Pancreas (tissue), 10 donors: ENCODE results near the gene AKAP6. TPM values are rescaled to one million over a fixed set of nuclear protein-coding genes. Genes with fewer than 3 reads are reported as not detected.
A peak's percentile ranks its signal among the peaks of the same experiment; 100 is the strongest.

Experiments
- ATAC-seq, 4 donors: fragments of 200-7000 bp; cut with Tn5 transposase; one replicate each; pipeline versions ENCODE4 v1.8.0 to v1.9.1; 2020; ENCODE audit warnings: mild to moderate bottlenecking in 4 of 4, moderate library complexity in 4 of 4
- DNase-seq, 6 donors: peaks; one replicate each; pipeline ENCODE4 v3.0.0-alpha.2; 2020
- FAIRE-seq: peaks from 2 replicates; lab custom pipeline; 2012; peaks lifted over from hg19 to GRCh38; lab: Jason Lieb, UNC
- H3K27ac ChIP-seq, 4 donors: fragments of 200-600 bp; sonication (generic); 1 replicate in 3 of 4; 2 replicates in 1 of 4; pipeline versions ENCODE4 v1.5.0 to v1.8.0; 2020
- H3K27me3 ChIP-seq, 4 donors: fragments of 200-600 bp; one replicate each; pipeline ENCODE4 v1.8.0; 2021
- H3K36me3 ChIP-seq, 3 donors: fragments of 200-600 bp; sonication (generic) in 1 of 3; one replicate each; pipeline versions ENCODE4 v1.5.0 to v1.8.0; 2020 to 2021
- H3K4me1 ChIP-seq, 3 donors: fragments of 200-600 bp; one replicate each; pipeline ENCODE4 v1.8.0; 2021
- H3K4me3 ChIP-seq, 4 donors: fragments of 200-600 bp; sonication (generic) in 2 of 4; one replicate each; pipeline versions ENCODE4 v1.5.0 to v1.8.0; 2020 to 2021
- H3K9me3 ChIP-seq, 4 donors: fragments of 200-600 bp; one replicate each; pipeline ENCODE4 v1.8.0; 2021
- WGBS, 2 donors: extraction: QIAGEN DNeasy Blood & Tissue Kit; methylation state at CpG; one replicate each; pipeline ENCODE4 v1.1.7; 2013; 5-methylcytosine and 5-hydroxymethylcytosine counted together
- intact Hi-C, 3 donors: fragments of 100-400 bp; cut with DNase I; formaldehyde crosslinking; loops; one replicate each; pipeline versions ENCODE4 v1.11.1 to v1.14.2; 2022
- polyA plus RNA-seq, 2 donors: library from polyadenylated mRNA; stranded (reverse); fragments of 200-250 nt; gene quantifications; one replicate each; pipeline ENCODE4 v1.2.3, GENCODE V29; 2013
- total RNA-seq, 6 donors: library from RNA; stranded (reverse); fragmentation: NEBNext Ultra II Directional in 4 of 6; extraction: Animal tissue kit (Norgen Biotek cat#: 25700) in 4 of 6; gene quantifications; one replicate each; pipeline versions ENCODE4 v1.2.1 to v1.2.4, GENCODE V29; 2021 to 2023
- TF ChIP-seq, protein P1 (sequence below), 4 donors: fragments of 200-600 bp; sonication (generic) in 3 of 4; IDR thresholded peaks; one replicate each; pipeline versions ENCODE4 v1.5.0 to v1.8.0; 2021; ENCODE audit warnings: antibody characterized with exemption in 4 of 4
- donor health status: healthy with polysubstance abuse.
- donor health status: DM: no; HTN: no; CAD: no; lungs with moderate emphysema.
- donor health status: DM: no; HTN: no; CAD: no.
- donor health status: control.
- donor health status: control.
- donor health status: Bipolar disorder and iron deficiency.
- donor health status: DM: yes; HTN: yes; CAD: no.
- donor health status: DM: no; HTN: no; CAD: no.
- donor health status: DM: no; HTN: no; CAD: no.
- donor health status: DM: yes; HTN: yes; CAD: no.

Gene AKAP6
- total and polyA plus RNA-seq, 8 donors, result 0.34 to 2.2 (median 1.8) TPM

DNA sequence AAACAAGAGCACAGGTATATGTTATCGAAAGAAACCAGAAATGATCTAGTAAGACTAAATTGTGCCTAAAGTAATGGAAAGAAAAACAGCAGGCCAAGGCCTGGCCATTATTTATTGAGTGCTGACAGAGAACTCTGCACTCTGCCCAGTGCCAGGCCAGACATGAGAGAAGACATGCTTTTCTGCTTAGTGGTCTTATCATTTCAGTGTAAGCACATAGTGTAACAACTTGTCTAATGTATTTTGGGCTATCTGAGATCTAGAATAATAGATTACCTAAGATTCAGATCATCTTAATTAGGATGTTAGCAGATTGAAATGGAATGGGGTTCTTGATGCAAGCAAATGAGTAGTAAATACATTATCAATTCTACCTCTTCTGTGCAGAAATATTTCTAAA, 278.3 kb downstream of the AKAP6 start:
- Histone ChIP-seq H3K4me3 (no peak overlapping the region), H3K36me3 (no peaks in the 10 kb centered on the region), H3K27ac (no peak overlapping the region), H3K4me1 (no peaks in the 10 kb centered on the region), H3K27me3 (no peaks in the 10 kb centered on the region), H3K9me3 (no peaks in the 10 kb centered on the region)
- intact Hi-C loops, result no loop called here
- DNase-seq (no peak), FAIRE-seq (no peak), ATAC-seq (no peak)
- 80 to 84% methylated on average over 1 of the region's 1 CpG for WGBS, 2 donors
- TF ChIP-seq, protein P1, sequence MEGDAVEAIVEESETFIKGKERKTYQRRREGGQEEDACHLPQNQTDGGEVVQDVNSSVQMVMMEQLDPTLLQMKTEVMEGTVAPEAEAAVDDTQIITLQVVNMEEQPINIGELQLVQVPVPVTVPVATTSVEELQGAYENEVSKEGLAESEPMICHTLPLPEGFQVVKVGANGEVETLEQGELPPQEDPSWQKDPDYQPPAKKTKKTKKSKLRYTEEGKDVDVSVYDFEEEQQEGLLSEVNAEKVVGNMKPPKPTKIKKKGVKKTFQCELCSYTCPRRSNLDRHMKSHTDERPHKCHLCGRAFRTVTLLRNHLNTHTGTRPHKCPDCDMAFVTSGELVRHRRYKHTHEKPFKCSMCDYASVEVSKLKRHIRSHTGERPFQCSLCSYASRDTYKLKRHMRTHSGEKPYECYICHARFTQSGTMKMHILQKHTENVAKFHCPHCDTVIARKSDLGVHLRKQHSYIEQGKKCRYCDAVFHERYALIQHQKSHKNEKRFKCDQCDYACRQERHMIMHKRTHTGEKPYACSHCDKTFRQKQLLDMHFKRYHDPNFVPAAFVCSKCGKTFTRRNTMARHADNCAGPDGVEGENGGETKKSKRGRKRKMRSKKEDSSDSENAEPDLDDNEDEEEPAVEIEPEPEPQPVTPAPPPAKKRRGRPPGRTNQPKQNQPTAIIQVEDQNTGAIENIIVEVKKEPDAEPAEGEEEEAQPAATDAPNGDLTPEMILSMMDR (IDR thresholded peaks at IDR 0.05), result no peak

DNA sequence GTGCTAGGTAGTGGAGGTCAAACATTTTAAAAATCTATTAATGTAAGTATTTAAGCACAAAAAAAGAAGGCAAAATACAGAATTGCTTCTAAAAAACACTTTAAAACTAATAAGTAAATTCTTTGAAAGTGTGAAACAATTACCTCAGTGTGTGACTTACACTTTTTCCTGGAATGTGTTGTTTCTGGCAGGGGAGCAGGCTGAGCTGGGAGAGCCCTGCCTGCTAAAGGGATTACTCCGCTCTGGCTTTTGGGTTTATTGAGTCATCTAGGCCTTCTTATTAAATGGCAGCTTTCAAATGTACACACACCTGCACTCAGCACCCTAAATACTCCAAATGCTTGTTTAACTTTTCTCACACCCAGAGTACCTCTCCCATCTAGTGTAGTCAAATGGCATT, 279.8 kb downstream of the AKAP6 start:
- DNase-seq (no peak), FAIRE-seq (no peak), ATAC-seq (peak in 1 of 4 donors; percentile 46)
- Histone ChIP-seq H3K4me3 (no peak overlapping the region), H3K36me3 (no peaks in the 10 kb centered on the region), H3K27me3 (no peaks in the 10 kb centered on the region), H3K27ac (no peak overlapping the region), H3K9me3 (no peaks in the 10 kb centered on the region), H3K4me1 (no peaks in the 10 kb centered on the region)
- WGBS, 2 donors, result 85 to 88% methylated on average over 1 of the region's 1 CpG
- intact Hi-C loops, result no loop called here
- TF ChIP-seq, protein P1 (IDR thresholded peaks at IDR 0.05), result no peak

GRCh38 chr14:32609388-32609787, 280.3 kb downstream of the AKAP6 start:
- FAIRE-seq, result no peak
- 89 to 90% methylated on average over 3 of the region's 3 CpGs for WGBS, 2 donors

GRCh38 chr14:32611752-32612151, 282.7 kb downstream of the AKAP6 start:
- no peak for FAIRE-seq
- Histone ChIP-seq H3K4me1 (no peaks in the 10 kb centered on the region), H3K4me3 (no peak overlapping the region), H3K27ac (no peak overlapping the region), H3K36me3 (no peaks in the 10 kb centered on the region), H3K27me3 (no peaks in the 10 kb centered on the region), H3K9me3 (no peaks in the 10 kb centered on the region)
- TF ChIP-seq, protein P1 (IDR thresholded peaks at IDR 0.05), result no peak
- intact Hi-C loops, result no loop called here
- DNase-seq, result no peak
- WGBS, 2 donors, result 91 to 100% methylated on average over 1 of the region's 1 CpG
- ATAC-seq, result peak in 2 of 4 donors; percentile 30 to 52

More at GRCh38 chr14:32609388-32609787, 280.3 kb downstream of the AKAP6 start:
- ATAC-seq (no peak), DNase-seq (no peak)
- Histone ChIP-seq H3K27ac (no peak overlapping the region), H3K4me3 (no peak overlapping the region), H3K27me3 (no peaks in the 10 kb centered on the region), H3K36me3 (no peaks in the 10 kb centered on the region), H3K4me1 (no peaks in the 10 kb centered on the region), H3K9me3 (no peaks in the 10 kb centered on the region)
- intact Hi-C loops, result no loop called here
- TF ChIP-seq, protein P1 (IDR thresholded peaks at IDR 0.05), result no peak

DNA sequence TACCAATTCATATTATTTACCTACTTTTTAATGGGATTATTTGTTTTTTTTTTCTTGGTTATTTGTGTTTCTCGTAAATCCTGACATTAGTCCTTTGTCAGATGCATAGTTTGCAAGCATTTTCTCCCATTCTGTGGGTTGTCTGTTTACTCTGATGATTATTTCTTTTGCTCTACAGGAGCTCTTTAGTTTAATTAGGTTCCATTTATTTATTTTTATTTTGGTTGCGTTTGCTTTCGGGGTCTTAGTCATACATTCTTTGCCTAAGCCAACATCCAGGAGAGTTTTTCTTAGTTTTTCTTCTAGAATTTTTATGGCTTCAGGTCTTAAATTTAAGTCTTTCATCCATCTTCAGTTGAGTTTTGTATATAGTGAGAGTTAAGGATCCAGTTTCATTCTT, 289.9 kb downstream of the AKAP6 start:
- 87 to 95% methylated on average over 3 of the region's 3 CpGs for WGBS, 2 donors
- no peaks in the 10 kb centered on the region for H3K36me3 ChIP-seq
- intact Hi-C loops, result no loop called here
- FAIRE-seq, result no peak
- H3K4me1 ChIP-seq, result no peaks in the 10 kb centered on the region
- H3K9me3 ChIP-seq, result no peaks in the 10 kb centered on the region
- no peak for ATAC-seq
- TF ChIP-seq, protein P1 (IDR thresholded peaks at IDR 0.05), result no peak
- DNase-seq, result no peak
- H3K4me3 ChIP-seq, result no peak overlapping the region
- H3K27ac ChIP-seq, result no peak overlapping the region
- no peaks in the 10 kb centered on the region for H3K27me3 ChIP-seq
